Prostate gland (tissue), 2 donors: Measurements from ENCODE around the gene APBA2.

Source experiments
- POLR2A ChIP-seq: fragments of 450-650 bp; IDR thresholded peaks from one replicate; pipeline ENCODE4 v1.6.1; 2016; ENCODE audit warnings: antibody characterized with exemption, mild to moderate bottlenecking
- TF ChIP-seq, protein P1 (sequence below), 4 experiments: fragments of 200-600 bp in 2 of 4; fragments of 450-650 bp in 2 of 4; sonication (generic) in 2 of 4; IDR thresholded peaks; 1 replicate in 3 of 4; 2 replicates in 1 of 4; pipeline ENCODE4 v1.5.1; 2016 to 2019; ENCODE audit warnings: antibody characterized with exemption in 4 of 4, mild to moderate bottlenecking in 2 of 4, moderate library complexity in 2 of 4

DNA sequence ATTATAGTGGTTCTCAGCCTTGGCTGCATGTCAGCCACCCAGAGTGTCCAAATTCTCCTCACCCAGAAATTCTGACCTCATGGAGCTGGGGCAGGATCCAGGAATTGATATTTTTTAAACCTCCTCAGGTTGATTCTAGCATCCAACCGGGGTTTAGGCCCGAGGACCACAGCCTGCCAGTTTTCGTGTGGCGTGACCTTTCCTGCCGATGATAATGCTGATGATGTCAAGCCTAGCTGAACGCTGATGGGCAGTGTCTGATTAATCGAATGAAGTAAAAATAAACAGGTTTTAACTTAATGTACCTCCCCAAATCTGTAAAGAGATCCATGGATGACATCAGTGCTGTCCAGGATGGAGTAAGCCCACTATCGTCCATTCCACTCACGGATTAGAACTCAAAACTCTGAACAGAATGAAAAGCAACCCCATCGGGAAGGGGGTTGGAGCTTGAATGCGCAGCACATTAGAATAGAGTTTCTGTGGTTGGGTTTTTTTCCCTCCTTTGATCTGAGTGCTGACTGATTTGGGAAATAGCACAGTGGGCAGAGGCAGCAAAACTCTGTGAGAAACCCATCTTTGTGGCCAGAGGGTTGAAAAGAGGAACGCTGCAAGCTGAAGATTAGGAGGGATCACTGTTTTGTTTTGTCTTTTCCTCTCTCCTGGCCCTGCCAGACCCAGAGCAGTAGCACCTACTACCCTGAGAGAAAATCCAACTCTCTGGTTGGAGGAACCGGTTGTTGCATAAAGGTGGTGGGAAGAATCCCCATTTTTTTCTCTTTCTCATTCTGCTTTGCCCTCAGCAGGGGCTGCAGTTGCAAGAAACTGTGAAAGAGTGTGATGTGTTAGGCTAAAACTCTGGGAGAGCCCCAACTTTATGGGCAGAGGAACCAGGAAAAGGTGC is 153.9 kb downstream of the APBA2 start:
- no peak for TF ChIP-seq POLR2A
- TF ChIP-seq, protein P1, sequence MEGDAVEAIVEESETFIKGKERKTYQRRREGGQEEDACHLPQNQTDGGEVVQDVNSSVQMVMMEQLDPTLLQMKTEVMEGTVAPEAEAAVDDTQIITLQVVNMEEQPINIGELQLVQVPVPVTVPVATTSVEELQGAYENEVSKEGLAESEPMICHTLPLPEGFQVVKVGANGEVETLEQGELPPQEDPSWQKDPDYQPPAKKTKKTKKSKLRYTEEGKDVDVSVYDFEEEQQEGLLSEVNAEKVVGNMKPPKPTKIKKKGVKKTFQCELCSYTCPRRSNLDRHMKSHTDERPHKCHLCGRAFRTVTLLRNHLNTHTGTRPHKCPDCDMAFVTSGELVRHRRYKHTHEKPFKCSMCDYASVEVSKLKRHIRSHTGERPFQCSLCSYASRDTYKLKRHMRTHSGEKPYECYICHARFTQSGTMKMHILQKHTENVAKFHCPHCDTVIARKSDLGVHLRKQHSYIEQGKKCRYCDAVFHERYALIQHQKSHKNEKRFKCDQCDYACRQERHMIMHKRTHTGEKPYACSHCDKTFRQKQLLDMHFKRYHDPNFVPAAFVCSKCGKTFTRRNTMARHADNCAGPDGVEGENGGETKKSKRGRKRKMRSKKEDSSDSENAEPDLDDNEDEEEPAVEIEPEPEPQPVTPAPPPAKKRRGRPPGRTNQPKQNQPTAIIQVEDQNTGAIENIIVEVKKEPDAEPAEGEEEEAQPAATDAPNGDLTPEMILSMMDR (IDR thresholded peaks at IDR 0.05), result no peak
